ENCODE data around the gene ABR. TPM values are rescaled to one million over a fixed set of nuclear protein-coding genes. Genes with fewer than 3 reads are reported as not detected.

Gene ABR
- total and polyA plus RNA-seq, 2 of the 13 experiments (the other 11 are each of a cell fraction or from before 2014, with no cell fraction given) = 12.4 to 40.4 TPM

GRCh38 chr17:1047879-1048470, 131.8 kb downstream of the ABR start (continued):
- TF ChIP-seq ZBTB40 (IDR thresholded peaks at IDR 0.05) (no peak), ZBTB40 (CRISPR knock-in tag; IDR thresholded peaks at IDR 0.05) (no peak), TOE1 (CRISPR knock-in tag; IDR thresholded peaks at IDR 0.05) (no peak), MXI1 (IDR thresholded peaks at IDR 0.05; ENCODE audit: borderline replicate concordance, low read depth, low read length) (no peak), ZNF503 (CRISPR knock-in tag; IDR thresholded peaks at IDR 0.05) (no peak), GTF2F1 (IDR thresholded peaks at IDR 0.05; ENCODE audit: low read length) (no peak), MYPOP (CRISPR knock-in tag; IDR thresholded peaks at IDR 0.05) (no peak)
